Loucy (cell line): ENCODE measurements around the gene UBTD2.

Source experiments
- H2AFZ ChIP-seq: fragments of 200-600 bp; sonication (generic); 2 replicates; pipeline ENCODE4 v1.6.0; 2016; ENCODE audit warnings: antibody characterized with exemption, mild to moderate bottlenecking, low read length, moderate library complexity
- H3F3A ChIP-seq: fragments of 200-600 bp; 2 replicates; pipeline ENCODE4 v1.6.0; 2016; ENCODE audit warnings: antibody characterized with exemption, low read depth, mild to moderate bottlenecking
- H3K27me3 ChIP-seq: fragments of 200-600 bp; sonication (generic); 2 replicates; pipeline ENCODE4 v1.6.1; 2014; ENCODE audit warnings: low read length, mild to moderate bottlenecking; ENCODE audit not compliant: insufficient read depth, poor library complexity, severe bottlenecking
- H3K36me3 ChIP-seq: fragments of 200-600 bp; sonication (generic); 2 replicates; pipeline ENCODE4 v1.6.1; 2016; ENCODE audit warnings: low read length; ENCODE audit not compliant: insufficient read depth
- H3K4me1 ChIP-seq: fragments of 200-600 bp; sonication (generic); 2 replicates; pipeline ENCODE4 v1.5.1; 2014; ENCODE audit warnings: low read length, mild to moderate bottlenecking; ENCODE audit not compliant: insufficient read depth, poor library complexity, severe bottlenecking
- H3K4me2 ChIP-seq: fragments of 200-600 bp; sonication (generic); 2 replicates; pipeline ENCODE4 v1.6.0; 2014; ENCODE audit warnings: antibody characterized with exemption, low read length, low read depth, mild to moderate bottlenecking; ENCODE audit not compliant: poor library complexity, severe bottlenecking
- H3K4me3 ChIP-seq: fragments of 200-600 bp; sonication (generic); 2 replicates; pipeline ENCODE4 v1.5.1; 2014; ENCODE audit warnings: low read length, mild to moderate bottlenecking, mixed read lengths; ENCODE audit not compliant: poor library complexity, severe bottlenecking
- H3K79me2 ChIP-seq: fragments of 200-600 bp; sonication (generic); 2 replicates; pipeline ENCODE4 v1.6.1; 2014; ENCODE audit warnings: low read length; ENCODE audit not compliant: insufficient read depth
- H3K9ac ChIP-seq: fragments of 200-600 bp; sonication (generic); 2 replicates; pipeline ENCODE4 v1.6.0; 2014; ENCODE audit warnings: mild to moderate bottlenecking, low read depth, low read length, moderate library complexity; ENCODE audit not compliant: poor library complexity, severe bottlenecking
- H3K9me2 ChIP-seq: fragments of 200-600 bp; sonication (generic); replicated peaks from 2 replicates; pipeline ENCODE4 v1.6.1; 2016; ENCODE audit warnings: low read depth, low read length, mixed read lengths
- H3K9me3 ChIP-seq: fragments of 200-600 bp; sonication (generic); 2 replicates; pipeline ENCODE4 v1.6.1; 2014; ENCODE audit warnings: mild to moderate bottlenecking, antibody characterized with exemption, low read length, low read depth; ENCODE audit not compliant: insufficient read depth
- H4K20me1 ChIP-seq: fragments of 200-600 bp; sonication (generic); 2 replicates; pipeline ENCODE4 v1.6.0; 2014; ENCODE audit warnings: antibody characterized with exemption, low read length, mild to moderate bottlenecking; ENCODE audit not compliant: insufficient read depth, poor library complexity, severe bottlenecking
- EZH2phosphoT487 ChIP-seq: fragments of 200-600 bp; IDR thresholded peaks from 2 replicates; pipeline ENCODE4 v1.6.1; 2018; ENCODE audit warnings: antibody characterized with exemption, mild to moderate bottlenecking, moderate library complexity, borderline replicate concordance
- TF ChIP-seq, protein P1 (sequence below): fragments of 200-600 bp; sonication (generic); conservative IDR thresholded peaks from 2 replicates; pipeline ENCODE4 v1.5.1; 2014; ENCODE audit warnings: mild to moderate bottlenecking, antibody characterized with exemption, low read length

The UBTD2 gene

DNA sequence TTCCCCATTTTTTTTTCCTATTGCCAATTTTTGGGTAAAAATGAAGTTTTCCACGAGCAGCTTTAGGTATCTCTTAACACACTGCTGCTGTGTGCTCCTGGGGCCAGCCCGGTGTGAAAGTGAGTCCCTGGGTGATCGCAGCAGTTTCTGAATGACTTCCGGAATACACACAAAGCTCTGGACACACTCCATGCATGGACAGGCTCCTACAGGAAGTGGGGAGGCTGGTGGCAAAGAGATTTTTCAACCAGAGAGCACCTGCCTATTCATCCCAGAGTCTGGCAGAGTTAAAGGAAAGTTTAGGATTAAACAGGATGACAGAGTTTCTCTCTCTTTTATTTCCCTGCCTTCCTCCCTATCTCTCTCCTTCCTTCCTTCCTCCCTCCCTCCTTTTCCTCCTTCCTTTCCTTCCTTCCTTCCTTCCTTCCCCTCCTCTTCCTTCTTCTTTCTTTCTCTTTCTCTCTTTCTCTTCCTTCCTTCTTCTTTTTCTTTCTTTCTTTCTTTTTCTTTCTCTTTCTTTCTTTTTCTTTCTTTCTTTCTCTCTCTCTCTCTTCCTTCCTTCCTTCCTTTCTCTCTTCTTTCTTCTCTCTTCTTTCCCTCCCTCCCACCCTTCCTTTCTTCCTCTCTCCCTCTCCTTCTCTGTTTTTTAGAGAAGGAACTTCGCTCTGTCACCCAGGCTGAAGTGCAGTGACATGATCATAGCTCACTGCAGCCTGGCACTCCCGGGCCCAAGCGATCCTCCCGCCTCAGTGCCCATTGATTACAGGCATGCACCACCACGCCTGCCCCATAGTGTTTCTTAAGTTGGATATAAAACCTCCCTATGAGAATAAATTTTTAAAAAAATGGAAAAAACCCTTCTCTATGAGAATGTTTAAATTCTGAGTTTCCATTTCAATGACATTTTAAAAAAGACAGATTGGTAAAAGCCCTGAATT is 38.7 kb upstream of the UBTD2 start:
- no peaks in the 10 kb centered on the region for H3K27me3 ChIP-seq
- H3K79me2 ChIP-seq: no peaks in the 10 kb centered on the region
- no peaks in the 10 kb centered on the region for H4K20me1 ChIP-seq
- TF ChIP-seq, protein P1, sequence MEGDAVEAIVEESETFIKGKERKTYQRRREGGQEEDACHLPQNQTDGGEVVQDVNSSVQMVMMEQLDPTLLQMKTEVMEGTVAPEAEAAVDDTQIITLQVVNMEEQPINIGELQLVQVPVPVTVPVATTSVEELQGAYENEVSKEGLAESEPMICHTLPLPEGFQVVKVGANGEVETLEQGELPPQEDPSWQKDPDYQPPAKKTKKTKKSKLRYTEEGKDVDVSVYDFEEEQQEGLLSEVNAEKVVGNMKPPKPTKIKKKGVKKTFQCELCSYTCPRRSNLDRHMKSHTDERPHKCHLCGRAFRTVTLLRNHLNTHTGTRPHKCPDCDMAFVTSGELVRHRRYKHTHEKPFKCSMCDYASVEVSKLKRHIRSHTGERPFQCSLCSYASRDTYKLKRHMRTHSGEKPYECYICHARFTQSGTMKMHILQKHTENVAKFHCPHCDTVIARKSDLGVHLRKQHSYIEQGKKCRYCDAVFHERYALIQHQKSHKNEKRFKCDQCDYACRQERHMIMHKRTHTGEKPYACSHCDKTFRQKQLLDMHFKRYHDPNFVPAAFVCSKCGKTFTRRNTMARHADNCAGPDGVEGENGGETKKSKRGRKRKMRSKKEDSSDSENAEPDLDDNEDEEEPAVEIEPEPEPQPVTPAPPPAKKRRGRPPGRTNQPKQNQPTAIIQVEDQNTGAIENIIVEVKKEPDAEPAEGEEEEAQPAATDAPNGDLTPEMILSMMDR: no peak
- no peak for TF ChIP-seq EZH2phosphoT487
- H2AFZ ChIP-seq: no peak overlapping the region
- H3K9me3 ChIP-seq: no peaks in the 10 kb centered on the region
- H3F3A ChIP-seq: no peaks in the 10 kb centered on the region
- H3K9ac ChIP-seq: no peak overlapping the region
- no peak overlapping the region for H3K4me2 ChIP-seq
- H3K4me1 ChIP-seq: no peaks in the 10 kb centered on the region
- H3K9me2 ChIP-seq: no peaks in the 10 kb centered on the region
- H3K36me3 ChIP-seq: no peaks in the 10 kb centered on the region
- no peak overlapping the region for H3K4me3 ChIP-seq

DNA sequence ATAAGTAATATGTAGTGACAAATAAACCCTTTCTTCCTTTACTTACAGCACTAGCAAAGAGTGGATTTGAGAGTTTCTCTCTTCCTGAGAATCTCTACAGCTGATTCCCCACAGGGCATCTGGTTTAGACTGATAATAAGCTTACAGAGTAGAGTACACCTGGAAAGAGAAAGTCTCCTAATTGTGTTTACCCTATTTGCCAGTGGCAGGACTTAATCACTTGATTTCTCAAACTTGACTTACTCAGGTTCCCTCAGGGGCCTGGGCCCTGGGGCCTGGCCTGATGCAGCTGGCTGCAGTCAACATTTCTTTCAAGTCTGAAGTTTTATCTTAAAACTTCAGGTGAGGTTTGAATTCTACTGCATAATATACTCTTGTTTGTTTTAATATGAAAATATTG is 38.0 kb upstream of the UBTD2 start:
- Histone ChIP-seq H3K4me1 (no peaks in the 10 kb centered on the region), H3K9me2 (no peaks in the 10 kb centered on the region), H3K36me3 (no peaks in the 10 kb centered on the region), H3K27me3 (no peaks in the 10 kb centered on the region), H3F3A (no peaks in the 10 kb centered on the region), H3K79me2 (no peaks in the 10 kb centered on the region), H3K4me2 (no peak overlapping the region), H2AFZ (no peak overlapping the region), H4K20me1 (no peaks in the 10 kb centered on the region), H3K9ac (no peak overlapping the region), H3K4me3 (no peak overlapping the region), H3K9me3 (no peaks in the 10 kb centered on the region)
- TF ChIP-seq, protein P1: no peak
- no peak for TF ChIP-seq EZH2phosphoT487

GRCh38 chr5:172319708-172320441 is 36.3 kb upstream of the UBTD2 start:
- no peaks in the 10 kb centered on the region for H3K27me3 ChIP-seq
- H3K4me1 ChIP-seq: no peaks in the 10 kb centered on the region
- no peaks in the 10 kb centered on the region for H3K36me3 ChIP-seq
- no peak overlapping the region for H3K4me2 ChIP-seq
- no peak overlapping the region for H2AFZ ChIP-seq
- no peaks in the 10 kb centered on the region for H3K9me2 ChIP-seq
- no peaks in the 10 kb centered on the region for H3K9me3 ChIP-seq
- no peak overlapping the region for H3K9ac ChIP-seq
- H3K4me3 ChIP-seq: no peak overlapping the region
- H4K20me1 ChIP-seq: no peaks in the 10 kb centered on the region
- no peaks in the 10 kb centered on the region for H3K79me2 ChIP-seq
- H3F3A ChIP-seq: no peaks in the 10 kb centered on the region
- TF ChIP-seq EZH2phosphoT487: no peak
- TF ChIP-seq, protein P1: no peak
